Measurements from ENCODE around the gene INHA. TPM values are rescaled to one million over a fixed set of nuclear protein-coding genes. Genes with fewer than 3 reads are reported as not detected.

INHA gene
- total RNA-seq, 1 experiment from 2014 or later: 1.5 TPM

- no peak for DNase-seq
- Histone ChIP-seq H3K4me2 (ENCODE audit: low read length) (no peak overlapping the region), H3K4me1 (ENCODE audit: insufficient read depth, low read length) (peaks cover under 1% of the 10 kb centered on the region), H3K27ac (ENCODE audit: low read length) (no peak overlapping the region), H3K36me3 (ENCODE audit: low read depth, low read length) (no peaks in the 10 kb centered on the region), H2AFZ (ENCODE audit: low read length) (no peak overlapping the region), H3F3A (ENCODE audit: low read length, unreplicated experiment) (no peaks in the 10 kb centered on the region), H4K20me1 (ENCODE audit: low read length) (no peaks in the 10 kb centered on the region), H3K4me3 (ENCODE audit: low read length) (no peak overlapping the region), H3K9ac (ENCODE audit: low read length) (no peak overlapping the region), H3K9me3 (ENCODE audit: low read length) (no peaks in the 10 kb centered on the region), H3K27me3 (ENCODE audit: low read length) (peaks cover 10% of the 10 kb centered on the region), H3K9me2 (replicated peaks; ENCODE audit: low read length) (no peaks in the 10 kb centered on the region), H3K79me2 (ENCODE audit: low read length) (no peaks in the 10 kb centered on the region)
- intact Hi-C loops (cut with micrococcal nuclease): no loop called here
- BruUV-seq (replicated peaks): no TSS peak
- ATAC-seq: peak; percentile 59
- CTCF ChIA-PET: interaction anchor here (1.1 to 1.5 kb wide), 2 partner anchors 19 to 32 kb away, joined by 3 to 7 read pairs; no protein-coding TSS in a partner anchor
- TF ChIP-seq EZH2phosphoT487 (IDR thresholded peaks at IDR 0.05; ENCODE audit: borderline replicate concordance, low read length) (no peak), CTCF (conservative IDR thresholded peaks at IDR 0.05; ENCODE audit: low read depth, low read length) (no peak), EZH2 (IDR thresholded peaks at IDR 0.05; ENCODE audit: low read length, unreplicated experiment) (no peak)
- POLR2A ChIA-PET (ENCODE audit: unreplicated experiment): no interaction called here
Measured at GRCh38 chr2:219527076-219527394, 45.1 kb upstream of the INHA start.

GRCh38 chr2:219527472-219527871, 44.6 kb upstream of the INHA start:
- Histone ChIP-seq H3K9me3 (ENCODE audit: low read length) (no peaks in the 10 kb centered on the region), H3K4me3 (ENCODE audit: low read length) (no peak overlapping the region), H2AFZ (ENCODE audit: low read length) (no peak overlapping the region), H3K27me3 (ENCODE audit: low read length) (peaks cover 10% of the 10 kb centered on the region), H3K4me1 (ENCODE audit: insufficient read depth, low read length) (no peaks in the 10 kb centered on the region), H3F3A (ENCODE audit: low read length, unreplicated experiment) (no peaks in the 10 kb centered on the region), H4K20me1 (ENCODE audit: low read length) (no peaks in the 10 kb centered on the region), H3K9me2 (replicated peaks; ENCODE audit: low read length) (no peaks in the 10 kb centered on the region), H3K79me2 (ENCODE audit: low read length) (no peaks in the 10 kb centered on the region), H3K9ac (ENCODE audit: low read length) (no peak overlapping the region), H3K4me2 (ENCODE audit: low read length) (no peak overlapping the region), H3K36me3 (ENCODE audit: low read depth, low read length) (no peaks in the 10 kb centered on the region), H3K27ac (ENCODE audit: low read length) (no peak overlapping the region)
- BruUV-seq (replicated peaks): no TSS peak
- no peak for DNase-seq
- no peak for ATAC-seq
- intact Hi-C loops (cut with micrococcal nuclease): no loop called here
- CTCF ChIA-PET: interaction anchor here (0.6 to 1.5 kb wide), 3 partner anchors 16 to 32 kb away, joined by 3 to 7 read pairs (median 4); no protein-coding TSS in a partner anchor
- TF ChIP-seq EZH2 (IDR thresholded peaks at IDR 0.05; ENCODE audit: low read length, unreplicated experiment) (no peak), EZH2phosphoT487 (IDR thresholded peaks at IDR 0.05; ENCODE audit: borderline replicate concordance, low read length) (no peak), CTCF (conservative IDR thresholded peaks at IDR 0.05; ENCODE audit: low read depth, low read length) (no peak)
- POLR2A ChIA-PET (ENCODE audit: unreplicated experiment): no interaction called here
